ENCODE data around the gene RHD.
"Not testable (repeated sequence)": the region's sequence is repeated elsewhere in the genome, so short reads cannot be mapped to it uniquely, and the experiment has no call there.

The RHD gene

DNA sequence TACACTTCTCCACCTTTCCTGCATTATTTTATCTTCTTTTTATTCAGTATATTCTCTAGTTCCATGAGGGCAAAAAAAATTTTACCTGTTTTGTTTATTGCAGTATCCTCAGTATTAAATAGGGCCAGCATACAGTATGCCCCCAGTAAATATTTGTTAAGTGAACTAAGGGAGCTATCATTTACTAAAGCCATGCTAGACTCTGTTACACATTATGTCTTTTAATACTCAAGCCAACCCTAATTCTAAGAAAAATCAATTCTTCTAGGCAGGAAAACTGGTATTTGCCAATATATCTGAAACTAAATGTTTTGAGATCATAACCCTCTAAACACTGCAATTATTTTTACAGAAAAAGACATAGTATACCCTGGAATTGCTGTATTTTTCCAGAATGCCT, 84.1 kb downstream of the RHD start:
- DNase-seq, result no peak

DNA sequence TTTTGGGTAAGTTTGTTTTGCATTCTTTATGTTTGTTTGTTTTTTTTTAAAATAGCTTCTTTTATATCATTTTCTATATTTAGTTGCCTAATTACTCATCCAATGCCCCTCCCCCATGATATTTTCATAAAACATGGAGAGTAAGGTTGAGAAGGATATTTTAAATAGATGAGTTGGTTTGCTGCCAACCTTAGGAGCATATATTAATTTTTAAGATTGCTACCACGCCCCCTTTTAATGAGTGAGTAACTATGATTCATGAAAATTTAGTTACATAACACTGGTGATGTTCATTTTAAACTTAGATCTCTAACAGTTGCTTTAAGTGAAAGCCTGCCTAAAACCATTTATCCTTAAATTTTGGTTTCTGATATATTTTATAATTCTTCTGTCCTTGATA, 84.5 kb downstream of the RHD start:
- no peak for DNase-seq

DNA sequence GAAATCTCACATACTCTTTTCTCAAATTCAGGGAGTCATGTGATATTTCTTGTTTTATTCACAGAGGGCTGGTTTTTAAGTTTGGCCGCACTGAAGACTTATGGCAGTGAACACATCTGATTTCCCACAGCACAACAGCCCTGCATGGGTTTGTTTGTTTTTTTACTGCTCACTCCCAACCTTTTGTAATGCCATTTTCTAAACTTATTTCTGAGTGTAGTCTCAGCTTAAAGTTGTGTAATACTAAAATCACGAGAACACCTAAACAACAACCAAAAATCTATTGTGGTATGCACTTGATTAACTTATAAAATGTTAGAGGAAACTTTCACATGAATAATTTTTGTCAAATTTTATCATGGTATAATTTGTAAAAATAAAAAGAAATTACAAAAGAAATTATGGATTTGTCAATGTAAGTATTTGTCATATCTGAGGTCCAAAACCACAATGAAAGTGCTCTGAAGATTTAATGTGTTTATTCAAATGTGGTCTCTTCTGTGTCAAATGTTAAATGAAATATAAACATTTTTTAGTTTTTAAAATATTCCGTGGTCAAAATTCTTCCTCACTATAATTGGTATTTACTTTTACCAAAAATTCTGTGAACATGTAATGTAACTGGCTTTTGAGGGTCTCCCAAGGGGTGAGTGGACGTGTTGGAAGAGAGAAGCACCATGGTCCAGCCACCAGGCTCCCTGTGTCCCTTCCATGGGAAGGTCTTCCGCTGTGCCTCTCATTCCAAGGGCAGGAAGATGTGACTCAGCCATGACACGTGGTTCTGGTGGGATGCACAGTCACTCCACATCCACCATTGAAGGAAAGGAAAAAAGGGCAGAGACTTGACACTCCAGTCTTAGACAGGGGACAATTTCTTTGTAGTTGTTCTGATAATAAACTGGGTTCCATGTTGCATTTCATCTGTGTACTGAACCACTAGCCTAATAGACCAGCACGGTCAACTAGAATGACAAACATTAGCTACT, 88.6 kb downstream of the RHD start:
- no peak for DNase-seq

DNA sequence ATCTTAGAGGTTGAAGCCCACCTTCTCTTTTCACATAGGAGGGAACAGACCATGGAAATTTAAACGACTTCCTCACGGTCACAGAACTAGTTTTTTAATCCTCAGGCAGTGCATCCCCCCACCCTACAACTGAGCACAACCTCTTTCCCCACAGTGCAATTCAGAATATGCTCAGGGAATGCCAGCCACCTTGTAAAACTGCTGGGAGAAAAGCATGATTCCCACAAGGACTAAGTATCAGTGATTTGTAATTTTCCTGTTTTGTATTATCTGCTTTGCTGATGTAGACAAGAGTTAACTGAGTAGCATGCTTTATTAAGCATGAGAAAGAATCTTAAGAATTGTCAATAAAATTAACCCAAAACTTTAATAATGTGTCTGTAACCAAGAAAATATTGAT, 89.6 kb downstream of the RHD start:
- no peak for DNase-seq

DNA sequence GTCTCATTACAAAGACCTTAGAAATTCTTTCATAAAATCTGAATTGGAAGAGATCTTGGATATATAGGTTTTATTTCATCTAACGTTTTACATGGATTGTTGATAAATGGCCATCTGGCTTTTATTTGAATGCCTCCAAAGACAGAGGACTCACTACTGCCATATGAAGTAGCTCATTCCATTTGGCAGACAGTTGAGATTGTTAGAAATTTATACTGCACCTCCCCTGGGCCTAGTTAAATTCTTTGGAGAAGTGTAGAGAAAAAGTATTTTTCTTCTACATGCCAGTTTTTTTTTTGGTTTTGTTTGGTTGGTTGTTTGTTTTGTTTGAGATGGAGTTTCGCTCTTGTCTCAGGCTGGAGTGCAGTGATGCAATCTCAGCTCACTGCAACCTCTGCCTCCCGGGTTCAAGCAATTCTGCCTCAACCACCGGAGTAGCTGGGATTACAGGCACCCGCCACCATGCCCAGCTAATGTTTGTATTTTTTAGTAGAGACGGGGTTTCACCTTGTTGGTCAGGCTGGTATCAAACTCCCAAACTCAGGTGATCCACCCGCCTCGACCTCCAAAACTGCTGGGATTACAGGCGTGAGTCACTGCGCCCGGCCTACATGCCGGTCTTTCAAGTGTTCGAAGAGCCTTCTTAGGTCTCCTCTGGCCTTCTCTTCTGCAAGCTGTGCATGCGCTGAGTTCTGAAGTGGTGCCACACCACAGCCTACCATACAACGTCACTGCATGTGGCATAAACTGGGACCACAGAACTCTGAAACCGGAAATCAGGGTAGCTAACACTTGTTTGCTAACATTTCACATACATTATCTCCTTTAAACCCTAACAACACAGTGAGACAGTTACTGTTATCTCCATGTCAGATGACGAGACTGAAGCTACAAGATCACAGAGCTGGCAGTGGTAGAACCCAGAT, 90.6 kb downstream of the RHD start:
- not testable (repeated sequence) for DNase-seq

DNA sequence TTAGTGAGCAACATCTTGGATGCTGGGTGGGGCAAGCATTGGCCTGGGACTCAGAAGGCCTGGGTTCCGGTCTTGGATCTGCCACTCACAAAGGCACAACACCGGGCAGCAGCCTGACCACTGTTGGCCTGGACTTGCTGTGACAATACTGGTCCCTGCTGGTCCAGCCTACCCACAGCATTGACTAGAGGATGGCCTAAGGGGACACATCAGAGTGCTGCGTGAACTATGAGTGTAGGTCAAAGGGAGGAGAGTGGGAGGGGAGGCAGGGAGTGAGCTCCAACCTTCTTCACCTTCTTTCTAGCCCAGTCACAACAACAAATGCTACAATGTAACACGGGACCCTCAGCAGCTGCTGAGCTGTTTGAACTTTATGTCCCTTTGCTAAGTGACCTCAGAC, 96.9 kb downstream of the RHD start:
- DNase-seq, result no peak

DNA sequence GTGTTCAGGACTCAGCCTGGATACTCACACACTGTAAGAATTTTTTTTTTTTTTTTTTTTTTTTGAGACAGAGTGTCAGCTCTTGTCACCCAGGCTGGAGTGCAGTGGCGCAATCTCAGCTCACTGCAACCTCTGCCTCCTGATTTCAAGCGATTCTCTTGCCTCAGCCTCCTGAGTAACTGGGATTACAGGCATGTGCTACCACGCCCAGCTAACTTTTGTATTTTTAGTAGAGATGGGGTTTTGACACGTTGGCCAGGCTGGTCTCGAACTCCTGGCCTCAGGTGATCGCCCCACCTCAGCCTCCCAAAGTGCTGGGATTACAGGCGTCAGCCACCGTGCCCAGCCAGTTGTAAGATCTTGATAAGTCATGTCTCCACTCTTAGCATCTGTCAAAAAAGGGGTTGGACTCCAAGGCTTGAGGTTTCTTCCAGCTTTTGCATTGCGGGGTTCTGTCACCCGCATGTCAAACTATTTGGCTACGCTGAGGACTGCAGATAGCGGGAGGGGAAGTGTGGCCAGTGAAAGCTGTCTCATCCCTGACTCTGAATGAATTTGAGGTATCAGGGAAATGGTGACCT, 97.5 kb downstream of the RHD start:
- not testable (repeated sequence) for DNase-seq

DNA sequence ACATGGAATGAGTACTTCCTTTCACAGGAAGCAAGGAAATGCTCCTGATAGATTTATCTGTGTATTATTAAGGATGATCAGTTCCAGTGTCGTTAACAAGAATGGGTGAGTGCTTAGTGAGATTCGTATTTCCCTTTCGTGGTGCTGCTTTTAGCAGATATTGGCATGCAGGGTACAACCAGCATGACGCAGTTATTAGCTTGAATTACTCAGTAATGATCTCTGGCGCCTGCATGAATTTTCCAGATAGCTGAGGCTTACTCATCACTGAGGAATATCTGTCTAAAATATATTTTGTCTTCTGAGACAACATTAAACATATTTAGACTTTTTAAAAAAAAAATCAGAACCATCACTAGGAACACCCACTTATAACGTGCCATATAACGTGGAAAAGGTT, 99.4 kb downstream of the RHD start:
- DNase-seq, result not testable (repeated sequence)

DNA sequence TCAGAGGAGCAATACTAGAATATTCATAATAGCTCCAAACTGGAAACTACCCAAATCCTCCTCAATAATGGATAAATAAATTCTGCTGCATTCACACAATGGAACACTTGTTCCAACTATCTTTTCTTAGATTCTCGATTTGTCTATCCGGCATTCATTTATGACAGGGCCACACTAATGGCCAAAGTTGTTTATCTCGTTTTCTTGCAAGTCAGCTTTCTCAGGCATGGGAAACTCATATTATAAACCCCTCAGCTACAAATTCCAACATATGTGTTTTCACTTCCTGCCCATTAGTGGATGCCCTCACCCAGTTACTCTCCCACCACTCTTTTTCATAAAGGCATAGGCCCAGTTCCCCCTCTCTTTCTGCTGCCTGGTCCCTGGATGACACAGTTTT, 106.1 kb downstream of the RHD start:
- not testable (repeated sequence) for DNase-seq
